Activated T-cell treated with anti-CD3 and anti-CD28 coated beads, Interleukin-2, amount 50 U/mL, for 72 hours (primary cell): Measurements from ENCODE around the gene CCSER1. TPM values are rescaled to one million over a fixed set of nuclear protein-coding genes. Genes with fewer than 3 reads are reported as not detected.
"Not testable (repeated sequence)": the region's sequence is repeated elsewhere in the genome, so short reads cannot be mapped to it uniquely, and the experiment has no call there.

Source experiments
- ATAC-seq, 2 donors: fragments of 150-1000 bp; cut with Tn5 transposase; replicated peaks in 1 of 2; 2 replicates each; pipeline ENCODE4 v1.10.0; 2021; ENCODE audit warnings: moderate library complexity in 2 of 2, mild to moderate bottlenecking in 1 of 2
- DNase-seq, 2 donors: peaks; one replicate each; pipeline ENCODE4 v3.0.0; 2021 to 2022; ENCODE audit warnings: mixed read lengths in 1 of 2
- H3K27ac Mint-ChIP-seq: one replicate; pipeline ENCODE4 v1.8.0; 2022; ENCODE audit warnings: mild to moderate bottlenecking, moderate library complexity, mixed read lengths
- H3K27me3 Mint-ChIP-seq: one replicate; pipeline ENCODE4 v1.8.0; 2022; ENCODE audit warnings: low read depth, mixed read lengths
- H3K36me3 Mint-ChIP-seq, 2 donors: one replicate each; pipeline ENCODE4 v1.8.0; 2022; ENCODE audit warnings: mixed read lengths in 2 of 2, mild to moderate bottlenecking in 1 of 2; ENCODE audit not compliant: insufficient read depth in 2 of 2
- H3K4me1 Mint-ChIP-seq: one replicate; pipeline ENCODE4 v1.8.0; 2022; ENCODE audit warnings: low read depth, mixed read lengths
- H3K4me3 Mint-ChIP-seq, 2 donors: one replicate each; pipeline ENCODE4 v1.8.0; 2022; ENCODE audit warnings: mild to moderate bottlenecking in 2 of 2, mixed read lengths in 2 of 2, moderate library complexity in 2 of 2
- H3K9me3 Mint-ChIP-seq, 2 donors: one replicate each; pipeline ENCODE4 v1.8.0; 2022; ENCODE audit warnings: mixed read lengths in 2 of 2
- total RNA-seq, 2 donors: library from RNA; stranded (reverse); gene quantifications; one replicate each; pipeline ENCODE4 v1.2.3, GENCODE V29; 2022

The CCSER1 gene
- total RNA-seq, 2 donors from 2014 or later: 0.09 TPM; not detected in 1

- not testable (repeated sequence) for H3K36me3 Mint-ChIP-seq, H3K27ac Mint-ChIP-seq, H3K4me3 Mint-ChIP-seq, ATAC-seq, H3K27me3 Mint-ChIP-seq, DNase-seq, H3K4me1 Mint-ChIP-seq
- H3K9me3 Mint-ChIP-seq: peaks cover 12 to 15% of the 10 kb centered on the region in 2 donors
These were observed 1496.4 kb downstream of the CCSER1 start for GRCh38 chr4:91623603-91623967.

- peaks cover 19 to 22% of the 10 kb centered on the region in 2 donors for H3K9me3 Mint-ChIP-seq
- DNase-seq (no peak), ATAC-seq (no peak)
- no peak overlapping the region for H3K4me3 Mint-ChIP-seq
- H3K27me3 Mint-ChIP-seq: no peaks in the 10 kb centered on the region
- H3K27ac Mint-ChIP-seq: no peak overlapping the region
- H3K4me1 Mint-ChIP-seq: no peaks in the 10 kb centered on the region
- peaks cover 4 to 7% of the 10 kb centered on the region in 2 donors for H3K36me3 Mint-ChIP-seq
These were observed 1502.9 kb downstream of the CCSER1 start for GRCh38 chr4:91630054-91630453.

DNA sequence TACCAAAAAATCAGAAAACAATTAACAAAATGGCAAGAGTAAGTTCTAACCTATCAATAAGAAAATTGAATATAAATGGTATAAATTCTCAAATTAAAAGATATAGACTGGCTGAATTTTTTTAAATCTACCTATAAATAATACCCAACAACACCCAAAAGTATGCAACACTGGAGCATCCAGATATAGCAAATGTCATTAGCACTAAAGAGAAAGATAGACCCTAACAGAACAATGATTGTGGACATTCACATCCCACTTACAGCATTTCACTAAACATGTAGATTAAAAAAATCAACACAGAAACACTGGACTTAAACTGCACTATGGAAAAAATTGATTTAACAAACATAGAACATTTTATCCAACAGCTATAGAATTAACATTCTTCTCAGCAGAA is 1503.6 kb downstream of the CCSER1 start:
- Mint-ChIP-seq H3K27ac (no peak overlapping the region), H3K4me1 (no peaks in the 10 kb centered on the region), H3K4me3 (no peak overlapping the region), H3K27me3 (no peaks in the 10 kb centered on the region), H3K9me3 (peaks cover 16 to 17% of the 10 kb centered on the region in 2 donors), H3K36me3 (peaks cover 1 to 5% of the 10 kb centered on the region in 2 donors)
- ATAC-seq: no peak
- DNase-seq: no peak

DNA sequence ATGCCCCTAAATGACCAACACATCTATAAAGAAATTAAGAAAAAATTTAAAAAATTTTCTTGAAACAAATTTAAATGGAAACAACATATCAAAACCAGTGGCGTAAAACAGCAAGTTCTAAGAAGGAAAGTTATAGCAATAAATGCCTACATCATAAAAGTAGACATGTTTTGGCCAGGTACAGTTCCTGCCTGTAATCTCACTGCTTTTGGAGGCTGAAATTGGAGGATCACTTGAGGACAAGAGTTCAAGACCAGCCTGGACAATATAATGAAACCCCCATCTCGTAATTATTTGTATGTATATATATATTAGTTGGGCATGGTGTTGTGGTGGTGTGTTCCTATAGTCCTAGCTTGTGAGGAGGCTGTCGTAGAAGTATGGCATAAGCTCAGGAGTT is 1504.1 kb downstream of the CCSER1 start:
- Mint-ChIP-seq H3K4me1 (no peaks in the 10 kb centered on the region), H3K27ac (no peak overlapping the region), H3K9me3 (peaks cover 16 to 17% of the 10 kb centered on the region in 2 donors), H3K27me3 (no peaks in the 10 kb centered on the region), H3K4me3 (no peak overlapping the region), H3K36me3 (peaks cover 1 to 5% of the 10 kb centered on the region in 2 donors)
- no peak for ATAC-seq
- DNase-seq: no peak

DNA sequence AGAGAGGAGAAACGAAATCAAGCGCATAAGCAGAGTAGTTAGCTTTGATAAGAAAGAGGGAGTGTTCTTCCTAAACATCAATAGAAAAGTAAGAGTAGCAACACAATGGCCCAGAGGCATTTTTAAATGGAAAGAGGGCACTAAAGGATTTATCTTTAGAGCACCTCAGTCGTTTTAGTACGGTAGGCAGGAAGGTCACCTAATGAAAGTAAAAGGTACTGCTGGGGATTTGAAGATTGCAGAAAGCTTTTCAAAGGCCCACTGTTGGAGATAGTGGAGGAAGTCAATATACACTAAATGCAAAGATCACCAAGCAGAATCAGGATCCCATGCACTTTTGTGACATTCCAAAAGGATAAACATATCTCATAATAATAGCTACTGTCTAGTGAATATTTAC is 1508.9 kb downstream of the CCSER1 start:
- no peak overlapping the region for H3K4me3 Mint-ChIP-seq
- no peak overlapping the region for H3K27ac Mint-ChIP-seq
- no peaks in the 10 kb centered on the region for H3K4me1 Mint-ChIP-seq
- ATAC-seq (no peak), DNase-seq (no peak)
- no peaks in the 10 kb centered on the region for H3K27me3 Mint-ChIP-seq
- no peaks in the 10 kb centered on the region for H3K36me3 Mint-ChIP-seq
- H3K9me3 Mint-ChIP-seq: peaks cover 8 to 11% of the 10 kb centered on the region in 2 donors

Other genes starting within 250 kb of the CCSER1 start
- not detected for gene MMRN1, start 232.5 kb upstream of the CCSER1 start, total RNA-seq